Measurements from ENCODE around the gene EHF. TPM values are rescaled to one million over a fixed set of nuclear protein-coding genes. Genes with fewer than 3 reads are reported as not detected.
A peak's percentile ranks its signal among the peaks of the same experiment; 100 is the strongest.

EHF gene
- total RNA-seq, 3 donors from 2014 or later = 0.16 to 0.40 (median 0.37) TPM

DNA sequence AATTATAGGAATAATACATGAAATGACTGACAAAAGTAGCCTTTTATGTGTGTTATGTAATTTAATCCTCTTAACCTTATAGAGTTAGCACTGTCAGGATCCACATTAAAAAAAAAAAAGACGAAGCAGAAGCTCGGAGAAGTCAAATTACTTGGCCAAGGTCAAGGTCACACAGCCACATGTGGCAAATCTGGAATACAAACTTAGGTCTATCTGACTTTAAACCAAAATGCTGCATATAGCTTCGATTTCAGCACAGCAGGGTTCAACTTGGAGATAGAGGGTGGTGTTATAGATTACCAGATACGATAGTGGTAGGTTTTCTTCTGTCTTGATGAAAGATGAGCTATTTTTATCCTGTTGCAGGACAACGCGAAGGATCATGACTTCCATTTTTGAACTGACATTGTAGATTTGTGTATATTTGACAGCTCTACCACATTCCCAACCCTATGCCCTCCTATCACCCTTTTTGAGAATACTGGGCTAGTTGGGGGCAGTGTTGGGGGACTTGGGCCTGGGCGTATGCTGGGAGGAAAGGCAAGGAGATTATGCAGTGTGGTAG, 11.6 kb upstream of the EHF start:
- no peaks in the 10 kb centered on the region for H3K36me3 Mint-ChIP-seq (ENCODE audit: insufficient read depth)
- DNase-seq (no peak), ATAC-seq (no peak)
- no peaks in the 10 kb centered on the region for H3K9me3 Mint-ChIP-seq
- no peak overlapping the region for H3K4me3 Mint-ChIP-seq
- H3K27me3 Mint-ChIP-seq (ENCODE audit: low read depth) = peaks cover 4% of the 10 kb centered on the region
- peaks cover 4% of the 10 kb centered on the region for H3K4me1 Mint-ChIP-seq (ENCODE audit: low read depth)

DNA sequence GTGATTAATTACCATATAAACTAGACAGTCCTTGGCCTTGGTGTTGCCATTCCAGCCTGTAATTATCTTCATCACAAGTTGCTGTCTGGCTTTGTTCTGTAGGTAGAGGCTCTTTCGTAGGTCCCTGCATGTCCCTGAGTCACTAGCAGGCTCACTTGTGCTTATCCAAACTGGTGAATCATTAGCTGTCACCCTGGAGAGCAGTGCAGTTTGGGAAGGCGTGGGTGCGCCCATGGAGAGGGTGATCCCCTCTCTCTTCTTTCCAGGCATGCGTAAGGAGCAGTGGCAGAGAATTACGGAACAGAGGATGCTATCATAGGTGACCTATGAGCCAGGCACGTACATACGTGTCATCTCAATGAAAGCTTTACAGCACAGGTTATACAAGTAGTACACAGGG, 11.0 kb upstream of the EHF start:
- Mint-ChIP-seq H3K36me3 (ENCODE audit: insufficient read depth) (no peaks in the 10 kb centered on the region), H3K4me1 (ENCODE audit: low read depth) (peaks cover 10% of the 10 kb centered on the region), H3K9me3 (no peaks in the 10 kb centered on the region), H3K27me3 (ENCODE audit: low read depth) (peaks cover 7% of the 10 kb centered on the region), H3K4me3 (no peak overlapping the region)
- DNase-seq (no peak), ATAC-seq (no peak)

DNA sequence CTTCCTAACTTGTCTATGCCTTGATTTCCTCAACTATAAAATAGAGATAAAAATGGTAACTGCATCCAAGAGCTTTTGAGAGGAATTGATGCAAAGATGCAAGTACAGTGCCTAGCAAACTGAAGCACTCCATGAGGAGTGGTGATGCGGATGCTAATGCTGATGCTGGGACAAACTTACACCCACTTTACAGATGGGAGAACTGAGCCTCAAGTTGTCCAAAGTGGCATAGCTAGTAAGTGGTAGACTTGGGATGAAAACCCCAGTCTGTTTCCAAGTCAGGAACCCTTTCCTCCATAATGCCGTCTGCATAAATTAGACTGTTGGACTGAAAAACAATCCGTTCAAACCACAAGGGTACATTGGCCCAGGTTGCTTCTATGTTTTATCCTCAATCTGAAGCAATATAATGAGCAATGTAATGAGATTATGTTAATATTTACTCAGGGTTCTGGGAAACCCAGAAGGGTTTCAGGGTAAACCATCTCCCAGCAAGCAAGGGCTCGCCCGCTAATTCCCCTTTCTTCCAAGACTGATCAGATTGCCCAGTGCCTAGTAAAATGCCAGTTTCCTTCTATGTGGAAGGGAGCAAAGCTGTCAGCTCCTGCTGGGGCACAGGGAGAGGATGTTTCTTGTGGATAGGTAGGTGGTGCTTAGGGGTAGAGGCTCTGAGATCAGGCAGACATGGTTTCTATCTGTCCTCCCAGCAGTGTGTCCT, 10.4 kb upstream of the EHF start:
- Mint-ChIP-seq H3K36me3 (ENCODE audit: insufficient read depth) (no peaks in the 10 kb centered on the region), H3K27me3 (ENCODE audit: low read depth) (peaks cover 7% of the 10 kb centered on the region), H3K4me3 (no peak overlapping the region), H3K4me1 (ENCODE audit: low read depth) (peaks cover 10% of the 10 kb centered on the region), H3K9me3 (no peaks in the 10 kb centered on the region)
- DNase-seq = no peak
- no peak for ATAC-seq

DNA sequence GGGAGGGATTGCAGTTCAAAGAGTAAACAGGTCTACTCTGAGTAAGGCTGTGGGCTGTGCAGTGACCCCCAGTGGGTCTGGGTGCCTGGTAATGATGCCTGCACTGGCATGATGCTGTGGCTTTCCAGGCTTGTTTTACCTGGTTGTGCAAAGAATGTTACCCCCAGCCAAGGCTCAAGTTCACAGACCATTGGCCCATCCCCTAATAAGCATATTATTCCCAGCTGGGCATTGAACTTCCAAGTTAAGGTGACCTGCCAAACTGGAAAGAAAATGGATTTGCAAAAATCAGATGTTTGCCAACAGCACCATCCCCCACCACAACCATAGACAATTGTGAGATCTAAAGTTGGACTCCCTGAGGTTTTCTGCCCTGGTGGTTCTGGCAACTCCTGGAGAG, 7.9 kb upstream of the EHF start:
- Mint-ChIP-seq H3K27me3 (ENCODE audit: low read depth) (peaks cover 7% of the 10 kb centered on the region), H3K4me3 (no peak overlapping the region), H3K9me3 (no peaks in the 10 kb centered on the region), H3K4me1 (ENCODE audit: low read depth) (peaks cover 10% of the 10 kb centered on the region), H3K36me3 (ENCODE audit: insufficient read depth) (no peaks in the 10 kb centered on the region)
- DNase-seq = no peak
- no peak for ATAC-seq

DNA sequence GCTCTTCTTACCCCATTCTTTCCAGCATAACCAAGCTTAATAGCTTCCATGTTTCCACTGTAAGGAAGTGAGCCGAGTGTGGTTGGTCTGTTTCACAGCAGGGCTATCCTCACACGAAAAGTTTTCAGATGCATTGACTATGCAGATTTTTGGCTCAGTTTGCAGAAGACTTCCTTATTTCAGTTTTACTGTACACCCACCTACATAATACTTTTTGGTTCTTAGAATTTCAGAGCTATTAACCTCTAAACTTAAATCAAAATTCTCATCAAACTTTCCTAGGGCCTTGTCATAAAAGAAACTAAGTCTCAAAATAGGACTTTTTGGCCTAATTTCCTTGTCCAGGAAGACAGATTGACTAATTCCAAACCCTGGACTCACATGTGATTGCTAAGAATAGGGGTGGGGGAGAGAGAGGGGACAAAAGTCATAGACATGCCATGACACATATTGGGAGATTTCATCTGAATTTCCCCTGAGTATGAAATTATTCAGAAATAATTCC, 7.3 kb upstream of the EHF start:
- ATAC-seq (peak; percentile 55 to 56), DNase-seq (no peak)
- Mint-ChIP-seq H3K4me3 (no peak overlapping the region), H3K9me3 (no peaks in the 10 kb centered on the region), H3K27me3 (ENCODE audit: low read depth) (peaks cover 7% of the 10 kb centered on the region), H3K36me3 (ENCODE audit: insufficient read depth) (no peaks in the 10 kb centered on the region), H3K4me1 (ENCODE audit: low read depth) (peaks cover 10% of the 10 kb centered on the region)

DNA sequence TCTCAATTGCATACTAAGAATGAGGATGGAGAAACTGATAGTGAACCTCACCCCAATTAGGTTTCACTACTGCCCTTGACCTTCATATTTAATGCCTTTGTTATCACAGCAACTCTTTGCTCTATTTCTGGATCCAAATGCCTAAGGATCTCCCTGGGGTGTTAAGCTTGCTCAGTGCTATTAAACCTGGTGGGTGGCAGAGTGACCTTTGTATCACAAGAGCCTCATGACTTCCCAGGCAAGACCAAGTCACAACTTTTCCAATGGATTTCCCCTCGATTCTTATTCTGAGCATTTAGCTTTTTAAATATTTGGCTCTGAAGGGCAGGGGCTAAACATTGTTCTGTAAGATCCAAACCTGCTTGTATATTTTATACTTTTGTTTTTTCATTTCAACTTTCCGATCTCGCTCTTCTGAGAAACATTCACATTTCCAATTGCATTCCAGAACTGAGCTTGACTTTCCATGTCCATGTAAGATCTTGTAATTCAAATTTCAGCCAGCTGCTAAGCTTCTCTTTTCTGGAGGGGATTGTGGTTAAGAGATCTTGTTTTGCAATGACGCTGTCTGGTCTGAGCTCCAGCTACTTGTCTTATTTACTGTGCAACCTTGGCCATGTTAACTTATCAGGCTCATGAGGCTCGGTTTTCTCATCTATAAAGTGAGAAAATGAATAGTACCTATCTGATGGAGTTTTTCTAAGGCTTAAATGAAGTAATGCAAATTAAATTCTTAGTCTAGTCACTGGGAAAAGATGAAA, 6.4 kb upstream of the EHF start:
- Mint-ChIP-seq H3K4me1 (ENCODE audit: low read depth) (peaks cover 10% of the 10 kb centered on the region), H3K36me3 (ENCODE audit: insufficient read depth) (no peaks in the 10 kb centered on the region), H3K27me3 (ENCODE audit: low read depth) (peaks cover 10% of the 10 kb centered on the region), H3K4me3 (no peak overlapping the region), H3K9me3 (no peaks in the 10 kb centered on the region)
- no peak for DNase-seq
- ATAC-seq = no peak

DNA sequence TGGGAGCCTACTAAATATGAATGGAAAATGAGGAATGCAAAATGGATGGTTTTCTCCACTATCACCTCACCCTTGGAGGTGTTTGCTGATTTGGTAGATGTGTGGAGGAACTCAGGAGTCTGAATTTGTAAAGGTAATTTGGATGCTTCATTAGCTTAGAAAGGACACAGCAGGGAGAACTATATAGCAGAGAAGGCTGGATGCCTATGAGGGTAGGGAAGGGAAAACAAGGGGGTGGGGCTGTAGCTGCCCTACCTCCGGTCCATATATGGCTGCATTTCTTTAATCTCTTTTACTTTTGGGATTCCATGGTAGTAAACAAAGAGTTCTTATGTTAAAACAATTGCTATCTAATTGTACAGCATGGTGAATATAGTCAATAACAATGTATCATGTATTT, 4.8 kb upstream of the EHF start:
- ATAC-seq (no peak), DNase-seq (no peak)
- Mint-ChIP-seq H3K36me3 (ENCODE audit: insufficient read depth) (no peaks in the 10 kb centered on the region), H3K27me3 (ENCODE audit: low read depth) (peaks cover 11% of the 10 kb centered on the region), H3K9me3 (no peaks in the 10 kb centered on the region), H3K4me3 (no peak overlapping the region), H3K4me1 (ENCODE audit: low read depth) (peaks cover 10% of the 10 kb centered on the region)

DNA sequence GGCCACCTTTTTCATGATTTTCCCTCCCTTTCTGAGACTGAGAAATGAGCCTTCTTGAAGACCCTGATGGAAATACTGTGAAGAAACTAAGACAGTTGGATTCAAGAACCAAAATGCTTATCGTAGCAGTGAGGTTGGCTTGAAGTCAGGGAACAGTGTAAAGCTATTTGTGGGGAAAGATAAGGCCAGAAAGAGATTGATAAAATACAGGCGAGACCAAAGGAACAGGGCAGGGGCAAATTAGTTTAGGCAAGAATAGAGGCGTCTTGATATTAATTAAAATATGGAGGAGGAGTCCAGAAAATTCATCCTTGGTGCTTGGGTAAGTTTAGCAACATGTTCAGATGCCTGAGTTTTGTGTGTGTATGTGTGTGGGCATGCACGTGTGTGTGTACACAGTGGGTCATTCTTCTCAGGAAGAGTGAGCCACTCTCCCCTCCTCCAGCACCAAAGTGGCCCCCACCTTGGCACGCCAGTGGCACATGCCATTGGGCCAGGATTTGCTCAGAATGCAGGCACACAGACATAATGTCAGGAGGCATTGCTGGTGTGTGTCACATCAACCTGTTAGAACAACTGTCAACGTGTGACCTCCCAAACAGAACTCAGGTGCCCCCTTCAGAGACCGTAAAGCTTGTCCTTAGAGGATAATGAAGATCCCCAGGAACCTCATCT, 3.9 kb upstream of the EHF start:
- H3K9me3 Mint-ChIP-seq = no peaks in the 10 kb centered on the region
- H3K4me1 Mint-ChIP-seq (ENCODE audit: low read depth) = peaks cover 10% of the 10 kb centered on the region
- H3K4me3 Mint-ChIP-seq = no peak overlapping the region
- DNase-seq = no peak
- H3K27me3 Mint-ChIP-seq (ENCODE audit: low read depth) = peaks cover 11% of the 10 kb centered on the region
- no peaks in the 10 kb centered on the region for H3K36me3 Mint-ChIP-seq (ENCODE audit: insufficient read depth)
- no peak for ATAC-seq

DNA sequence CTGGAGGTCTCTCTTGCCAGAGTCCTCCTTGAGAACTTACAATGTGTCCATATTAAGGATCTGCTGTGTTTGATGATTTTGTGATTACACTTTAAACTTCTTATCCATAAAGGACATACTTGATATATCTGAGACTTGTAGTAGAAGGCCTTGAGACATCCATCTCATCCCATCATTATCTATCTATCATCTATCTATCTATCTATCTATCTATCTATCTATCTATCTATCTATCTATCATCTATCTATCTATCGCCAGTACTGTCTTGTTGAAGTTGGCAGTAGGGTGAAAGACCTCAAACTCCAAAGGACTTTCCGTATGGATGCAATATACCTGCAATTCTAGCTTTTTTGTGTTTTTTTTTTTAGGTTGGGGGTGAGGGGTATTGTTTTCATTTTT, 2.5 kb upstream of the EHF start:
- H3K4me1 Mint-ChIP-seq (ENCODE audit: low read depth) = peaks cover 9% of the 10 kb centered on the region
- no peak overlapping the region for H3K4me3 Mint-ChIP-seq
- H3K9me3 Mint-ChIP-seq = no peaks in the 10 kb centered on the region
- ATAC-seq (no peak), DNase-seq (no peak)
- H3K27me3 Mint-ChIP-seq (ENCODE audit: low read depth) = peaks cover 20% of the 10 kb centered on the region
- H3K36me3 Mint-ChIP-seq (ENCODE audit: insufficient read depth) = no peaks in the 10 kb centered on the region

DNA sequence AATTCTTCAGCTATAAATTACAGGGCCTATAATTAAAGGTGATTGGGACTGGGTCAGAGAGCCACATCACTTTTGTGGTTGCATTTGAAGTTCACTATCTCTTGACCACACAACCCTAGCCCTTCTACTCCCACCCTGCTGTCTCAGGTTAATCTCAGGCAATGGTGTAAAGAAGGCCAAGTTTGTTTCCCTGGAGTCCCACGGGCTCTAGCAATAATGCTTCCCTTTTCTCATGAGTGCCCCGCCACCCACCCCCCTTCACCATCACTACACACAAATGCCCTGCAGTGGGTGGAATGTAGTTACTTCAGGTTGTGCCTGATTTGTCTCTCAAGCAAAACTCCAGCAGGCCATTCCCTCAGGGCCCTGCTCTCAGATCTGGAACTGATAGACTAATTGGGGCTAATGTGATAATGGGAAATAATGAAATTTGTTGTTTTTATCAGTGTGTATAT, 1.8 kb upstream of the EHF start:
- Mint-ChIP-seq H3K4me3 (no peak overlapping the region), H3K27me3 (ENCODE audit: low read depth) (peaks cover 19% of the 10 kb centered on the region), H3K9me3 (no peaks in the 10 kb centered on the region), H3K4me1 (ENCODE audit: low read depth) (peaks cover 10% of the 10 kb centered on the region), H3K36me3 (ENCODE audit: insufficient read depth) (no peaks in the 10 kb centered on the region)
- ATAC-seq = no peak
- no peak for DNase-seq

DNA sequence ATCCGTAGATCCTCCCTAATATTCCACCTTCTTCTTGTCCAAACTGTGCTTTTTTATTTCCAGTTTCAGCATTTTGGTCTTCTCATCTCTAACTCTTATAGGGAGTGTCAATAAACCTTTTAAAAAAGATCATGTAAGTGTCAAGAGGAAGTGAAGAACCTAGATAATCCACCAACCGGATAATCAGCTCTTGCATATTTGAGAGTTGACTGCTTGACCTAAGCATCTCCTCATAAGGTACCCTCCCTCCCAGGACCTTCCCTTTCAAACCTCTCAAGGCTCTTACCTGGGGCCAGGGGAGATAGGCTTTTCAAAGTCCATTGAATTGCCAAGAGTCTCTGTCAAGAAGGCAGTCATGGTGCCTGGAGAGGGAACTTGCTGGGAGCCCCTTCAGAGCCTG, 691 bp upstream of the EHF start:
- H3K27me3 Mint-ChIP-seq (ENCODE audit: low read depth) = peaks cover 19% of the 10 kb centered on the region
- no peak overlapping the region for H3K4me3 Mint-ChIP-seq
- H3K4me1 Mint-ChIP-seq (ENCODE audit: low read depth) = peaks cover 4% of the 10 kb centered on the region
- no peak for ATAC-seq
- DNase-seq = no peak
- no peaks in the 10 kb centered on the region for H3K36me3 Mint-ChIP-seq (ENCODE audit: insufficient read depth)
- H3K9me3 Mint-ChIP-seq = no peaks in the 10 kb centered on the region

DNA sequence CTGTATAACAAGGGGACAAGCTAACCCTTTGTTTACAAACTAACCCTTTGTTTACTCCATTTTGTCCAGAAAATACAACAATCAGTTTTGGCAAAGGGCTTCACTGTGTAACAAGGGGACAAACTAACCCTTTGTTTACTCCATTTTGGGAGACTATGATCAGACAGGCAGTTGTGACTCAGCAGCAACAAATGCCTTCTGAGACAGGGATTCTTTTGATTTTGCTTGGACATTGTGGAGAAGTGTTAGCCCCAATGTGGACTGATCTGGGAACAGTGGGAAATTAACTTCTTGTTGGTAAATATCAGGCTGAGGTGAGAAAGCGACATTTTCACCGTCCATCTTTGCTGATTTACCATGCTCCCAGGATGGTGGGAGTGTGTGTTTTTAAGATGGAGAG, 983 bp downstream of the EHF start:
- no peak for DNase-seq
- no peak overlapping the region for H3K4me3 Mint-ChIP-seq
- peaks cover 4% of the 10 kb centered on the region for H3K4me1 Mint-ChIP-seq (ENCODE audit: low read depth)
- H3K36me3 Mint-ChIP-seq (ENCODE audit: insufficient read depth) = no peaks in the 10 kb centered on the region
- H3K27me3 Mint-ChIP-seq (ENCODE audit: low read depth) = peaks cover 27% of the 10 kb centered on the region
- no peaks in the 10 kb centered on the region for H3K9me3 Mint-ChIP-seq
- ATAC-seq = no peak

DNA sequence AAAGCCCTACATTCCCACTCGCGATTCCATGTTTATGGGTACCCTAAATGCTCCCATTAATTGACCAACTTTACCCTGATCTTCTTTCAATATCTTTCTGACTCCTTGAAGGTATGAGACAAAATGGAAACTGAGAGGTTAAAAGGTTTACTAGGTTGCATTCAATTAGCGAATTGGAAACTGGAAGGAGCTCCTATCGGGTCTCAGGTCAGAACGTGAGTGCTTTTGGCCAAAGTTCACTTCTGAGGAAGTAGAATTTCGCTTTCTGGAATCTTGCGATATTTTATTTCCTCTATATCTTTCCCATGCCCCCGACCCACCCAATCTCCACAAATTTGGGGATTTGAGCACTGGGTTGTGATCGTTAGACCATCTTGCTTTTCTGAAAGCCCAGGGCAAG, 2.6 kb downstream of the EHF start:
- Mint-ChIP-seq H3K27me3 (ENCODE audit: low read depth) (peaks cover 29% of the 10 kb centered on the region), H3K9me3 (no peaks in the 10 kb centered on the region), H3K4me3 (no peak overlapping the region), H3K4me1 (ENCODE audit: low read depth) (peaks cover 4% of the 10 kb centered on the region), H3K36me3 (ENCODE audit: insufficient read depth) (no peaks in the 10 kb centered on the region)
- DNase-seq (no peak), ATAC-seq (no peak)

DNA sequence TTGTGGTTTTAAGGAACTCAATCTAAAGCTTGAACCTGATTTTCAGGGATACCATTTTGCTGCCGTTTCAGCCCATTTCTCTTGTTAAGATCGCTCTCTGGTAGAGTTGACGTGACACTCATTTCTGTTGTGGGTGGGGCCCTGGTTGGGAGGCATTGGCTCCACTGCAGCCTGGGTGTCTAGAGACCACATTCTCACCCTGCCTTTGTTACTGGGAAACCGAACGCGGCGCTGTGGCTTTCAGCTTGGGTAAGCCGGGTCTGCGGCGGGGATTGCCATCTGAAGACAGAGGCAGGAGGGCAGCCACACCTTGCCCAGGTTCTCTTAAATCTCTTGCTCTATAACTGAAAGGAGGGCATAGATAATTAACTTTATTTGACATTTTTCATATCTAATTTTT, 3.2 kb downstream of the EHF start:
- H3K9me3 Mint-ChIP-seq = no peaks in the 10 kb centered on the region
- H3K27me3 Mint-ChIP-seq (ENCODE audit: low read depth) = peaks cover 29% of the 10 kb centered on the region
- ATAC-seq (peak in 1 of 2 donors; percentile 54), DNase-seq (no peak)
- H3K36me3 Mint-ChIP-seq (ENCODE audit: insufficient read depth) = no peaks in the 10 kb centered on the region
- H3K4me1 Mint-ChIP-seq (ENCODE audit: low read depth) = peaks cover 4% of the 10 kb centered on the region
- no peak overlapping the region for H3K4me3 Mint-ChIP-seq
